HG02763 (cell line): ENCODE results near the gene PCBP3.

Experiments
- ATAC-seq: cut with Tn5 transposase; IDR thresholded peaks from one replicate; pipeline ENCODE4 v1.9.1; 2021; ENCODE audit warnings: mild to moderate bottlenecking, moderate library complexity; ENCODE audit not compliant: unreplicated experiment

Gene PCBP3

GRCh38 chr21:45723049-45723958 lies 79.8 kb downstream of the PCBP3 start:
- no peak for ATAC-seq

- ATAC-seq: no peak
Observed at GRCh38 chr21:45724345-45724961, 80.9 kb downstream of the PCBP3 start.

GRCh38 chr21:45724994-45725843 lies 81.7 kb downstream of the PCBP3 start:
- ATAC-seq: no peak

GRCh38 chr21:45725844-45726200 lies 82.3 kb downstream of the PCBP3 start:
- no peak for ATAC-seq

GRCh38 chr21:45726438-45726837 lies 82.9 kb downstream of the PCBP3 start:
- no peak for ATAC-seq

GRCh38 chr21:45727390-45727789 lies 83.9 kb downstream of the PCBP3 start:
- ATAC-seq: no peak

GRCh38 chr21:45735259-45736000 lies 91.9 kb downstream of the PCBP3 start:
- ATAC-seq: no peak

GRCh38 chr21:45736042-45736689 lies 92.6 kb downstream of the PCBP3 start:
- no peak for ATAC-seq

GRCh38 chr21:45736690-45737484 lies 93.4 kb downstream of the PCBP3 start:
- no peak for ATAC-seq

- no peak for ATAC-seq
Observed at GRCh38 chr21:45737485-45738166, 94.1 kb downstream of the PCBP3 start.

- no peak for ATAC-seq
Observed at GRCh38 chr21:45739218-45740087, 95.9 kb downstream of the PCBP3 start.

GRCh38 chr21:45740088-45740440 lies 96.5 kb downstream of the PCBP3 start:
- ATAC-seq: no peak

GRCh38 chr21:45740491-45741357 lies 97.2 kb downstream of the PCBP3 start:
- ATAC-seq: no peak

GRCh38 chr21:45741691-45742090 lies 98.2 kb downstream of the PCBP3 start:
- ATAC-seq: no peak

GRCh38 chr21:45742247-45742646 lies 98.7 kb downstream of the PCBP3 start:
- ATAC-seq: no peak

GRCh38 chr21:45745256-45745655 lies 101.7 kb downstream of the PCBP3 start:
- no peak for ATAC-seq

- ATAC-seq: no peak
Observed at GRCh38 chr21:45747233-45747766, 103.8 kb downstream of the PCBP3 start.
